Measurements from ENCODE around the gene SUSD6.

SUSD6 gene

DNA sequence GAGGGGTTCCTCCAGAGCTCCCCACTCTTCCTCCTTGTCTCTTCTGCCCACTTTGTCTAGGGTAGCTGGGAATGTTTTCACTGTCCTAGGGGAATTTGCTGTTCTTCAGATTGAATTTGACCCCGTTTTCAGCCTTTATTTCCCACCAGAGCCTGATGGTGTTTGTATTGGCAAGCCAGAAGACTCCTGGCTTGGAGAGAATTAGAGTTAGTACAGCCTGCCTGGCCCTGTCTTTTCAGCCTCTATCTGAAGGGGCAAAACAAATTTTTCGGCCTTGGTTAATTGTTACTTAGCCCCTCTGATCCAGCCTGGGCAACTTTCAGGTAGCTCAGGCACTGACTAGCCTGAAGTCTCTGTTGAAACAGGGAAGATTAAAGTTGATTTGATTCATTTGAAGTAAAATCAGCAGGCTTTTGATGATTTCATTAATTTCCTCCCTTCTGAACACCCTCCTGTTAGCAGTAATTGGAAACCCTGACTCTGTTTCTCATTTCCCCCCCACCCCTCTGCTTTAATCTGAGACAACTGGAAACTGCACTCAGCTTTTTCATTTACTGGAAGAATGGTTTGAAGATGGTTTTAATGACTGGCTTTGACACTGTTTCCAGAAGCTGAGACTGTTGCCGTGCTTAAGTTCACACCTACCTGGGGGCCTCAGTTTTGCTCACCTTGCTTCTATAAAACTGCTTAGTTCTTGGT lies 63.3 kb downstream of the SUSD6 start:
- peak; percentile 23 to 32 for ATAC-seq

GRCh38 chr14:69675245-69675583 lies 63.8 kb downstream of the SUSD6 start:
- no peak for ATAC-seq

DNA sequence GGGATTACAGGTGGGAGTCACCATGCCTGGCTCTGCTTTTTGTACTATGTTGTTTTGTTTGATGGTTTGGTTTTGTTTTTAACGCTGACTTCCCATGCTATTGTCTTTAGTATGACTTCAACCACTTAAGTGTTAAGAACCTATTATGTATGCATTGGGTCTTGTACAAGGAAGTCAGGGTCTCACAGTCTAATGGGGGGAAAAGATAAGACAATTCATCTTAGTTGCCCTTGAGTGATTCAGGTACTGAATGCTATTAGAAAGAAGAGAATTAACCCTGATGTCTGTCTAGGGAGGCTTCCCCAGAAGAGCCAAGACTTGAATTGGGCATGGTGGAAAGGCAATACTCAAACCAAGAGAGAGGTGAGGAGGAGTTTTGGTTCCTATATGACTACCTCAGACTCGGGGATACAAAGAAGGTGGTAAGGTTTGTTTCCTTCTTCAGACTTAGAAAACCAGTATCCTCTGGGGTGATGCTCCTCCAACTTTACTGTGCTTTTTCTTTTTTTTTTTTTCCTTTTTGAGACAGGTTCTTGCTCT lies 64.6 kb downstream of the SUSD6 start:
- ATAC-seq, result peak; percentile 84 to 85

DNA sequence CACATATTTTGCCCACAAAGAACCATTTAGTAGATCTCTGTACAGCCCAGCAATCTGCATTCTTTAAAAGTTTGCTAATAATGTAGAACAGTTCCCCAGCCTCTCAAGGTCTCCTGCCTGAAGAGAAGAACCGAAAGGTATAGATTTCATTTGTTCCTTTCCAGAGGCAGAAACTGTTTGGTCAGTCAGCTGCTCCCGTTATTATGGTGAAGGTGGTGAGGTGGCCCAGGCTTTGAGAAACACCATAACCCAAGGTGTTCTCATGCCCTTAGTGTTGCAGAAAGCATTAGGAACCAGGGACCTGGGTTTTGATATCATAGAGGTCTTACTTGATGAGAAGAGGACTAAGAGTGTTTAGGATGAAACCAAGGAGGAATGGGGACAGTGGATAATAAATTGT lies 65.3 kb downstream of the SUSD6 start:
- no peak for ATAC-seq

DNA sequence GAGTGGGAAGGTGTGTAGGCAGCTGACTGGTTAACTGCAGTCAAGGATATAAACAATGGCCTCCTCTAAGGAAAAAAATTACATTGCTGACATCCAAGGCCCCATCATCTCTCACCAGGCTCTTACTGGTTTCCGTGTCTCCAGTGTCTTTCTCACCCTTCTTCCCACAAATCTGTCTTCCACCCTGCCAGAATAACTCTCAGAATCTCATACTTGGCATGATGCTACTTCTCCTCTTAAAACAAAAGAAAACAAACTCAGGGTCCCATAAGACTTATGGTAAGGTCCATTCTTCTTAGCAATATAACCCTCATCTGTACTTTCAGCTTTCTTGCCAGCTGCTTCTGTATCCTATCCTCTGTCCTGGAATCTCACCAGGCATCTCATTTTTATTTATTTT lies 68.9 kb downstream of the SUSD6 start:
- no peak for ATAC-seq

DNA sequence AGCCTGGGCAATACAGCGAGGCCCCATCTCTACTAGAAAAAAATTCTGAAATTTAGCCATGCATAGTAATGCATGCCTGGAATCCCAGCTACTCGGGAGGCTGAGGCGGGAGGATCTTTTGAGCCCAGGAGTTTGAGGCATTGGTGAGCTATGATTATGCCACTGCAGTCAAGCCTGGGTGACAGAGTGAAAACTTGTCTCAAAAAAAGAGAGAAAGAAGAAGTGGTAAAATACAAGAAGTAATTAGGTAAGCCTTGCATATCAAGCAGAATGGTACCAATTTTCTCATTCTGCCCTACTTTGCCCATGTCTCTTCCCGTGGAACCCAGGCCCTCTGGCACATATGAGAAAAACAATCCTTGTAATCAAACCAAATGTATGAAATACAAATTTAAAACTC lies 70.7 kb downstream of the SUSD6 start:
- ATAC-seq, result no peak

DNA sequence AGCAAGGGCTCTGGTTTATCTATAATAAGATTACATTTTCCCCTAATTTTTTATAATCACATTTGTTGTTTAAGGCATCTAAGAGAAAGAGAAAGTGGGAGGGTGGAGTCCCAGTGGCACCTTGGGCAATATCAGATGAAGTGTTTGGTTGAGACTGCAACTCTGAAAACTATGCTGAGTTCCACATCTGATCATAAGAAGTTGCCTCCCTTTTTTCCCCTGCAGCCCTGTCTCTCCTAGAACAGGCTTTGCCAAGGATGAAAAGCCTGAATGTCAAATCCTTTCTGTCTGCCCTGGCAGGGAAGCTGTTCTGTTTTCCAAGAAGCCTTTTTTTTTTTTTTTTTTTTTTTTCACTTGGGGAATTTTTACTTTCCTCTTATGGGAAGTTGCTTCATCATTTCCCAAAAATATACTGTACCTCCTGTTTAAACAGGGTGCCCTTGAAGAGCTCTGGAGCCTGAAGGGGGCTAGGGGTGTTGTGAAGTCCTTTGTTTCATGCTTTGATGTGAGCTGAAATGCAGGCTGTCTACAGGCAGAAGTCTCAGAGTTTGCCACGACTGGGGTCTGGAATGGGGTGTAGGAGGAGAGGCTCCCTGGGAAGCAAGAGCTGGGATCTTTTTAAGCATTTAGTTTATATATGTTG lies 71.3 kb downstream of the SUSD6 start:
- no peak for ATAC-seq

- ATAC-seq, result no peak
Measured at GRCh38 chr14:69683971-69684370, 72.6 kb downstream of the SUSD6 start.

GRCh38 chr14:69684461-69685217 lies 73.2 kb downstream of the SUSD6 start:
- peak; percentile 3 to 7 for ATAC-seq

DNA sequence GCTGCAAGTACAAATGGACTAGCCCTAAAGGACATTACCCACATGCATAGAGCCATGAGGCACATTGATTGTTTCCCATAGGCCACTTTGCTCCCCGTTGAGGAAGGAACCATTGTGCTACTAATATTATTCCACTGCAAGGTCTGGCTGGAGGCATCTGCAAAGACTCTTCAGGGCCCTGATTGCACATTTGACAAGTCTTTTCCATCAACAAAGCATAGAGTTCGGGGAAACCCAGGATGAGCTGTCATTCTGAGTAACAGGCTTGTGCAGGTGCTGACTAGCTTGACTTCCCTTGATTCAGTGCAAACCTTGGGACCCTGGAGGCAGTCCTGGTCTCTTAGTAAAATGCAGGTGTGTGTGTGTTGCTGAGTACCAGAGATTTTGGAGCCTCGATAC lies 73.8 kb downstream of the SUSD6 start:
- peak; percentile 95 for ATAC-seq

DNA sequence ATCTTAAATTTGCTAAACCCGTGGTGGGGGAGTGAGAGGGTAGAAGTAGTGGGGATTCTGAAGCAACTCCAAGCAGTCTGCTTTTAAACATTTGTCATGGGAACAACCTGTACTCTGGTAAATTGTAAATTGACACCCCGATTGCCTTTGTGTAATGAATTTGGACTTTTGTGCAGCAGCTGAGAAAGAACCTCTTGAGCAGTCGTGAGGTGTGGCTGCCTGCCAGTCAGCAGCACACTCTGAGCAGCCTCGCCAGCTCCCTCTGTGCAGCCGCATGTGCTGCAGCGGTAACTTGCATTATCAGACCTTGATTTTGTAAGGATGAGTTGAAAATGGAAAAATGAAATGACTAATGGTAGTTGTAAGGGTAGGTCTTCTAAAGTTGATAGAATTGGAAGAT lies 74.3 kb downstream of the SUSD6 start:
- ATAC-seq, result peak; percentile 59 to 64

GRCh38 chr14:69687606-69688298 lies 76.4 kb downstream of the SUSD6 start:
- ATAC-seq, result no peak

- ATAC-seq, result no peak
Measured at GRCh38 chr14:69688299-69688649, 76.9 kb downstream of the SUSD6 start.

DNA sequence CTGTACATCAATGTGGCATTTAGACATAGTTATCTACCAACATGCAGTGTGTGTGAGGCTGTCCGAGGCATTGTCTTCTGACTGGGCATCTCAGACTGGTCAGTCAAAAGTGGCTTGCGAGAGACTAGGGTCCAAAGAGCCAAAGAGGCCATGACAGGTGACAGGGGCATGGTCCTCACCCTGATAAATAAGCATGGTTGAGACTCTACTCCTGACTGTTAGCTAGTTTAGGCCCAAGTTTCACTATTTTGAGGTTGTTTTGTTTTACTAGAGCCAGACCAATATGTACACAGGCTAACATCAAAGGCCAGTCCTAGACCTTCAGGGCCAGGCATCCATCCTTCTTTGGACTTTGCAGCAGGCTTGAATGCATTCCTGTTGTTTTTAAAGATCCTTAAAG lies 78.6 kb downstream of the SUSD6 start:
- no peak for ATAC-seq

- no peak for ATAC-seq
Measured at GRCh38 chr14:69692594-69692993, 81.2 kb downstream of the SUSD6 start.

GRCh38 chr14:69693145-69693544 lies 81.7 kb downstream of the SUSD6 start:
- ATAC-seq, result no peak

- peak; percentile 6 to 16 for ATAC-seq
Measured at GRCh38 chr14:69693801-69694729, 82.7 kb downstream of the SUSD6 start.

- no peak for ATAC-seq
Measured at GRCh38 chr14:69694730-69695281, 83.4 kb downstream of the SUSD6 start.

- ATAC-seq, result no peak
Measured at GRCh38 chr14:69695322-69696203, 84.2 kb downstream of the SUSD6 start.

GRCh38 chr14:69696204-69696527 lies 84.8 kb downstream of the SUSD6 start:
- no peak for ATAC-seq

All from activated CD4-positive, CD25-positive, alpha-beta regulatory T cell treated with anti-CD3 and anti-CD28 coated beads, Interleukin-2, amount 50 U/mL, for 24 hours (primary cell).